HEK293 (cell line): ENCODE results near the gene SETD1B.

Source experiments
- GLI2 ChIP-seq: fragments of 450-650 bp; formaldehyde crosslinking; IDR thresholded peaks from 2 replicates; pipeline ENCODE4; 2017; ENCODE audit warnings: missing biosample characterization, missing genetic modification characterization, low read depth, borderline replicate concordance
- PATZ1 ChIP-seq: fragments of 450-650 bp; formaldehyde crosslinking; IDR thresholded peaks from 2 replicates; pipeline ENCODE4 v1.5.1; 2016; ENCODE audit warnings: missing biosample characterization, missing genetic modification characterization
- REST ChIP-seq: fragments of 450-650 bp; formaldehyde crosslinking; IDR thresholded peaks from 2 replicates; pipeline ENCODE4 v1.5.1; 2016; ENCODE audit warnings: missing biosample characterization, missing genetic modification characterization
- TSHZ1 ChIP-seq: fragments of 450-650 bp; formaldehyde crosslinking; IDR thresholded peaks from 2 replicates; pipeline ENCODE4 v1.5.1; 2016; ENCODE audit warnings: missing biosample characterization, missing genetic modification characterization, borderline replicate concordance
- ZBTB20 ChIP-seq: fragments of 450-650 bp; formaldehyde crosslinking; IDR thresholded peaks from 2 replicates; pipeline ENCODE4 v1.5.1; 2016; ENCODE audit warnings: missing biosample characterization, missing genetic modification characterization
- ZBTB7A ChIP-seq: fragments of 450-650 bp; formaldehyde crosslinking; IDR thresholded peaks from 2 replicates; pipeline ENCODE4 v1.5.1; 2016; ENCODE audit warnings: low read depth, missing biosample characterization, missing genetic modification characterization
- ZEB2 ChIP-seq: fragments of 450-650 bp; formaldehyde crosslinking; IDR thresholded peaks from 2 replicates; pipeline ENCODE4 v1.5.1; 2016; ENCODE audit warnings: missing biosample characterization, missing genetic modification characterization
- ZNF202 ChIP-seq: fragments of 450-650 bp; formaldehyde crosslinking; IDR thresholded peaks from 2 replicates; pipeline ENCODE4 v1.5.1; 2016; ENCODE audit warnings: missing biosample characterization, missing genetic modification characterization, borderline replicate concordance
- ZNF324 ChIP-seq: fragments of 450-650 bp; formaldehyde crosslinking; IDR thresholded peaks from 2 replicates; pipeline ENCODE4 v1.5.1; 2016; ENCODE audit warnings: missing biosample characterization, missing genetic modification characterization
- ZNF335 ChIP-seq: fragments of 450-650 bp; formaldehyde crosslinking; conservative IDR thresholded peaks from 2 replicates; pipeline ENCODE4 v1.5.1; 2016; ENCODE audit warnings: missing biosample characterization, missing genetic modification characterization
- ZNF341 ChIP-seq: fragments of 450-650 bp; formaldehyde crosslinking; IDR thresholded peaks from 2 replicates; pipeline ENCODE4; 2016; ENCODE audit warnings: low read depth, missing biosample characterization, missing genetic modification characterization
- ZNF366 ChIP-seq: fragments of 450-650 bp; formaldehyde crosslinking; conservative IDR thresholded peaks from 2 replicates; pipeline ENCODE4 v1.5.1; 2016; ENCODE audit warnings: missing biosample characterization, missing genetic modification characterization
- ZNF398 ChIP-seq: fragments of 450-650 bp; formaldehyde crosslinking; IDR thresholded peaks from 2 replicates; pipeline ENCODE4 v1.5.1; 2017; ENCODE audit warnings: missing biosample characterization, missing genetic modification characterization
- ZNF596 ChIP-seq: fragments of 450-650 bp; IDR thresholded peaks from 2 replicates; pipeline ENCODE4 v1.5.0; 2018; ENCODE audit warnings: missing biosample characterization, mild to moderate bottlenecking, missing genetic modification characterization, moderate library complexity
- TF ChIP-seq, protein P1 (sequence below): fragments of 450-650 bp; formaldehyde crosslinking; IDR thresholded peaks from 2 replicates; pipeline ENCODE4 v1.5.1; 2016; ENCODE audit warnings: missing biosample characterization, missing genetic modification characterization
- TF ChIP-seq, protein P2 (sequence below): fragments of 450-650 bp; formaldehyde crosslinking; optimal IDR thresholded peaks from 2 replicates; pipeline ENCODE3; 2016; ENCODE audit warnings: missing biosample characterization, mild to moderate bottlenecking, missing genetic modification characterization
- TF ChIP-seq, protein P3 (sequence below): fragments of 450-650 bp; formaldehyde crosslinking; IDR thresholded peaks from 2 replicates; pipeline ENCODE4 v1.5.1; 2017; ENCODE audit warnings: missing biosample characterization, mild to moderate bottlenecking, missing genetic modification characterization, moderate library complexity
- TF ChIP-seq, protein P4 (sequence below): fragments of 450-650 bp; formaldehyde crosslinking; IDR thresholded peaks from 2 replicates; pipeline ENCODE4 v1.5.1; 2016; ENCODE audit warnings: missing biosample characterization, missing genetic modification characterization

The SETD1B gene

DNA sequence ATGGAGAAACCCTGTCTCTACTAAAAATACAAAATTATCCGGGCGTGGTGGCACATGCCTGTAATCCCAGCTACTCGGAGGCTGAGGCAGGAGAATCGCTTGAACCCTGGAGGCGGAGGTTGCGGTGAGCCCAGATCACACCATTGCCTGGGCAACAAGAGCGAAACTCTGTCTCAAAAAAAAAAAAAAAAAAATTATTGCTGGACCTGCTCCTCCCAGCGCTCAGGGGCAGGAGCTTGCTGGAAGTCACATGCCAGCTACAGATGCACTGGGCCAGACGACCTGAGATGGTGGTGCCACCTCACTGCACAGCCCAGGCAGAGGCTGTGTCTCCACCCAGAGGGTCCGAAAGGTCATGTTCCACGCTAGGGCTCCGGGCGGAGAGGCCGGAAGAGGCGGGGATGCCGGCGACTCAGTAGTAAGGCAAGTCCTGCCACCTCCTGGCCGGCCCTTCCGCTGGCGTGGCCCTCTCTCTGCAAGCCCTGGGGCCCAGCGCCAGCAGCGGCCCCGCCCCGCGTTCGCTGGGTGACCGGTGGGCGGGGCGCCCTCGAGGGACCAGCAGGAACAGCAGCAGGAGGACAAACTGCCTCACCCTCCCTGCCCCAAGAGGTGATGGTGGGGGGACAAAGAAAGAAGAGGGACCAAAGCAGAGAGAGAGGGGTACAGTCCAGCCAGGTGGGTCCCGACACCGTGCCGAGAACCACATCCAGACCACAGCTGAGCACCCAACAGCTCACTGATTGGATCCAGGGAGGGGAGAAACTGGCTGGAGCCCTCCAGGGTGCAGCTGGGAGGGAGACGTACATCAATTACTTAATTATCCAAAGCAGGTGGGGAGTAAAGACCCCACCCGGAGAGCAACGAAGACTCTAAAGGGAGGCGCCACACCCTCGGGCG lies 6.7 kb upstream of the SETD1B start (continued):
- peak; percentile 93 for TF ChIP-seq PATZ1 (tag by site-specific recombination)
- TF ChIP-seq, protein P1, sequence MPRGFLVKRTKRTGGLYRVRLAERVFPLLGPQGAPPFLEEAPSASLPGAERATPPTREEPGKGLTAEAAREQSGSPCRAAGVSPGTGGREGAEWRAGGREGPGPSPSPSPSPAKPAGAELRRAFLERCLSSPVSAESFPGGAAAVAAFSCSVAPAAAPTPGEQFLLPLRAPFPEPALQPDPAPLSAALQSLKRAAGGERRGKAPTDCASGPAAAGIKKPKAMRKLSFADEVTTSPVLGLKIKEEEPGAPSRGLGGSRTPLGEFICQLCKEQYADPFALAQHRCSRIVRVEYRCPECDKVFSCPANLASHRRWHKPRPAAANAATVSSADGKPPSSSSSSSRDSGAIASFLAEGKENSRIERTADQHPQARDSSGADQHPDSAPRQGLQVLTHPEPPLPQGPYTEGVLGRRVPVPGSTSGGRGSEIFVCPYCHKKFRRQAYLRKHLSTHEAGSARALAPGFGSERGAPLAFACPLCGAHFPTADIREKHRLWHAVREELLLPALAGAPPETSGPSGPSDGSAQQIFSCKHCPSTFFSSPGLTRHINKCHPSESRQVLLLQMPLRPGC = peak; percentile 62; the same call in 1 of the 2 replicates
- TF ChIP-seq ZNF341 (tag by site-specific recombination) = peak; percentile 98
- peak; percentile 78 for TF ChIP-seq ZNF398 (tag by site-specific recombination)
- TF ChIP-seq ZBTB7A = peak; percentile 49; the same call in 1 of the 2 replicates
- peak; percentile 32; the same call in 1 of the 2 replicates for TF ChIP-seq REST (tag by site-specific recombination)
- TF ChIP-seq ZNF366 (tag by site-specific recombination) = 0 out of 2 replicates have a peak, but pooled peaks have one; percentile 47
- TF ChIP-seq GLI2 (tag by site-specific recombination) = no peak
- TF ChIP-seq, protein P2, sequence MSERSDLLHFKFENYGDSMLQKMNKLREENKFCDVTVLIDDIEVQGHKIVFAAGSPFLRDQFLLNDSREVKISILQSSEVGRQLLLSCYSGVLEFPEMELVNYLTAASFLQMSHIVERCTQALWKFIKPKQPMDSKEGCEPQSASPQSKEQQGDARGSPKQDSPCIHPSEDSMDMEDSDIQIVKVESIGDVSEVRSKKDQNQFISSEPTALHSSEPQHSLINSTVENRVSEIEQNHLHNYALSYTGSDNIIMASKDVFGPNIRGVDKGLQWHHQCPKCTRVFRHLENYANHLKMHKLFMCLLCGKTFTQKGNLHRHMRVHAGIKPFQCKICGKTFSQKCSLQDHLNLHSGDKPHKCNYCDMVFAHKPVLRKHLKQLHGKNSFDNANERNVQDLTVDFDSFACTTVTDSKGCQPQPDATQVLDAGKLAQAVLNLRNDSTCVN (tag by site-specific recombination) = peak; percentile 29
- no peak for TF ChIP-seq ZNF202
- TF ChIP-seq, protein P3, sequence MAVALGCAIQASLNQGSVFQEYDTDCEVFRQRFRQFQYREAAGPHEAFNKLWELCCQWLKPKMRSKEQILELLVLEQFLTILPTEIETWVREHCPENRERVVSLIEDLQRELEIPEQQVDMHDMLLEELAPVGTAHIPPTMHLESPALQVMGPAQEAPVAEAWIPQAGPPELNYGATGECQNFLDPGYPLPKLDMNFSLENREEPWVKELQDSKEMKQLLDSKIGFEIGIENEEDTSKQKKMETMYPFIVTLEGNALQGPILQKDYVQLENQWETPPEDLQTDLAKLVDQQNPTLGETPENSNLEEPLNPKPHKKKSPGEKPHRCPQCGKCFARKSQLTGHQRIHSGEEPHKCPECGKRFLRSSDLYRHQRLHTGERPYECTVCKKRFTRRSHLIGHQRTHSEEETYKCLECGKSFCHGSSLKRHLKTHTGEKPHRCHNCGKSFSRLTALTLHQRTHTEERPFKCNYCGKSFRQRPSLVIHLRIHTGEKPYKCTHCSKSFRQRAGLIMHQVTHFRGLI (tag by site-specific recombination) = 0 out of 2 replicates have a peak, but pooled peaks have one; percentile 22
- 0 out of 2 replicates have a peak, but pooled peaks have one; percentile 36 for TF ChIP-seq ZNF324
- peak; percentile 58; the same call in 1 of the 2 replicates for TF ChIP-seq ZNF335 (tag by site-specific recombination)
- peak; percentile 67; the same call in 1 of the 2 replicates for TF ChIP-seq ZBTB20 (tag by site-specific recombination)
- TF ChIP-seq, protein P4, sequence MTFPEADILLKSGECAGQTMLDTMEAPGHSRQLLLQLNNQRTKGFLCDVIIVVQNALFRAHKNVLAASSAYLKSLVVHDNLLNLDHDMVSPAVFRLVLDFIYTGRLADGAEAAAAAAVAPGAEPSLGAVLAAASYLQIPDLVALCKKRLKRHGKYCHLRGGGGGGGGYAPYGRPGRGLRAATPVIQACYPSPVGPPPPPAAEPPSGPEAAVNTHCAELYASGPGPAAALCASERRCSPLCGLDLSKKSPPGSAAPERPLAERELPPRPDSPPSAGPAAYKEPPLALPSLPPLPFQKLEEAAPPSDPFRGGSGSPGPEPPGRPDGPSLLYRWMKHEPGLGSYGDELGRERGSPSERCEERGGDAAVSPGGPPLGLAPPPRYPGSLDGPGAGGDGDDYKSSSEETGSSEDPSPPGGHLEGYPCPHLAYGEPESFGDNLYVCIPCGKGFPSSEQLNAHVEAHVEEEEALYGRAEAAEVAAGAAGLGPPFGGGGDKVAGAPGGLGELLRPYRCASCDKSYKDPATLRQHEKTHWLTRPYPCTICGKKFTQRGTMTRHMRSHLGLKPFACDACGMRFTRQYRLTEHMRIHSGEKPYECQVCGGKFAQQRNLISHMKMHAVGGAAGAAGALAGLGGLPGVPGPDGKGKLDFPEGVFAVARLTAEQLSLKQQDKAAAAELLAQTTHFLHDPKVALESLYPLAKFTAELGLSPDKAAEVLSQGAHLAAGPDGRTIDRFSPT (tag by site-specific recombination) = peak; percentile 77
- peak; percentile 67; the same call in 1 of the 2 replicates for TF ChIP-seq ZEB2
- TF ChIP-seq ZNF596 (tag by site-specific recombination) = no peak
- TF ChIP-seq TSHZ1 (tag by site-specific recombination) = 0 out of 2 replicates have a peak, but pooled peaks have one; percentile 35
